ENCODE results near the gene SREK1IP1.
"Not testable (repeated sequence)": the region's sequence is repeated elsewhere in the genome, so short reads cannot be mapped to it uniquely, and the experiment has no call there.

The SREK1IP1 gene

GRCh38 chr5:64765804-64766504, 2.5 kb downstream of the SREK1IP1 start:
- DNase-seq (ENCODE audit: low read depth in 2 of 2) = no peak

- DNase-seq (ENCODE audit: low read depth in 2 of 2) = no peak
Measured at GRCh38 chr5:64763948-64764503, 4.5 kb downstream of the SREK1IP1 start.

- no peak for DNase-seq (ENCODE audit: low read depth in 2 of 2)
Measured at GRCh38 chr5:64759960-64760660, 8.4 kb downstream of the SREK1IP1 start.

- no peak for DNase-seq (ENCODE audit: low read depth in 2 of 2)
Measured at GRCh38 chr5:64758901-64759300, 9.6 kb downstream of the SREK1IP1 start.

GRCh38 chr5:64754066-64754465, 14.4 kb downstream of the SREK1IP1 start:
- no peak for DNase-seq (ENCODE audit: low read depth in 2 of 2)

GRCh38 chr5:64749385-64749784, 19.1 kb downstream of the SREK1IP1 start:
- no peak for DNase-seq (ENCODE audit: low read depth in 2 of 2)

- DNase-seq (ENCODE audit: low read depth in 2 of 2) = no peak
Measured at GRCh38 chr5:64746446-64746845, 22.0 kb downstream of the SREK1IP1 start.

GRCh38 chr5:64744914-64745313, 23.6 kb downstream of the SREK1IP1 start:
- DNase-seq (ENCODE audit: low read depth in 2 of 2) = no peak

GRCh38 chr5:64742821-64743220, 25.7 kb downstream of the SREK1IP1 start:
- DNase-seq (ENCODE audit: low read depth in 2 of 2) = no peak

GRCh38 chr5:64742411-64742810, 26.1 kb downstream of the SREK1IP1 start:
- DNase-seq (ENCODE audit: low read depth in 2 of 2) = no peak

- no peak for DNase-seq (ENCODE audit: low read depth in 2 of 2)
Measured at GRCh38 chr5:64727150-64727549, 41.3 kb downstream of the SREK1IP1 start.

- no peak for DNase-seq (ENCODE audit: low read depth in 2 of 2)
Measured at GRCh38 chr5:64722588-64722987, 45.9 kb downstream of the SREK1IP1 start.

- not testable (repeated sequence) for DNase-seq (ENCODE audit: low read depth in 2 of 2)
Measured at GRCh38 chr5:64714495-64714894, 54.0 kb downstream of the SREK1IP1 start.

GRCh38 chr5:64707191-64707590, 61.3 kb downstream of the SREK1IP1 start:
- DNase-seq (ENCODE audit: low read depth in 2 of 2) = no peak

GRCh38 chr5:64706074-64706473, 62.4 kb downstream of the SREK1IP1 start:
- DNase-seq (ENCODE audit: low read depth in 2 of 2) = not testable (repeated sequence)

- no peak for DNase-seq (ENCODE audit: low read depth in 2 of 2)
Measured at GRCh38 chr5:64700765-64701164, 67.7 kb downstream of the SREK1IP1 start.

- DNase-seq (ENCODE audit: low read depth in 2 of 2) = not testable (repeated sequence)
Measured at GRCh38 chr5:64696414-64696813, 72.1 kb downstream of the SREK1IP1 start.

- no peak for DNase-seq (ENCODE audit: low read depth in 2 of 2)
Measured at GRCh38 chr5:64693636-64694035, 74.9 kb downstream of the SREK1IP1 start.

- no peak for DNase-seq (ENCODE audit: low read depth in 2 of 2)
Measured at GRCh38 chr5:64691291-64691690, 77.2 kb downstream of the SREK1IP1 start.

- DNase-seq (ENCODE audit: low read depth in 2 of 2) = no peak
Measured at GRCh38 chr5:64690417-64691151, 77.9 kb downstream of the SREK1IP1 start, which contains the start of gene SHISAL2B. TSS of gene SHISAL2B (plus strand) at chr5:64690503. CDS start at chr5:64690624, 121 bp downstream.

- DNase-seq (ENCODE audit: low read depth in 2 of 2) = no peak
Measured at GRCh38 chr5:64690104-64690416, 78.4 kb downstream of the SREK1IP1 start.

GRCh38 chr5:64688965-64689364, 79.5 kb downstream of the SREK1IP1 start:
- no peak for DNase-seq (ENCODE audit: low read depth in 2 of 2)

Data from stimulated activated CD8-positive, alpha-beta memory T cell treated with anti-CD3 and anti-CD28 coated beads, Interleukin-7, amount 100 ng/mL, for 4 hours (primary cell).